Measurements from ENCODE around the gene ANTXRL. TPM values are rescaled to one million over a fixed set of nuclear protein-coding genes. Genes with fewer than 3 reads are reported as not detected.

The ANTXRL gene
- total RNA-seq, 1 experiment from 2014 or later: not detected

- Histone ChIP-seq H3K79me2 (ENCODE audit: low read length) (no peaks in the 10 kb centered on the region), H3K36me3 (ENCODE audit: low read depth, low read length) (no peaks in the 10 kb centered on the region), H4K20me1 (ENCODE audit: low read length) (no peaks in the 10 kb centered on the region), H2AFZ (ENCODE audit: low read length) (no peak overlapping the region), H3K4me2 (ENCODE audit: low read length) (no peak overlapping the region), H3K9ac (ENCODE audit: low read length) (no peak overlapping the region), H3K9me3 (ENCODE audit: low read length) (no peaks in the 10 kb centered on the region), H3K27me3 (ENCODE audit: low read length) (no peaks in the 10 kb centered on the region), H3K27ac (ENCODE audit: low read length) (no peak overlapping the region), H3F3A (ENCODE audit: low read length, unreplicated experiment) (no peaks in the 10 kb centered on the region), H3K9me2 (replicated peaks; ENCODE audit: low read length) (no peaks in the 10 kb centered on the region), H3K4me1 (ENCODE audit: insufficient read depth, low read length) (no peaks in the 10 kb centered on the region), H3K4me3 (ENCODE audit: low read length) (no peak overlapping the region)
- intact Hi-C loops (cut with micrococcal nuclease): no loop called here
- ChIA-PET CTCF (no interaction called here), POLR2A (ENCODE audit: unreplicated experiment) (no interaction called here)
- ATAC-seq (no peak), DNase-seq (no peak)
- TF ChIP-seq, protein P1, sequence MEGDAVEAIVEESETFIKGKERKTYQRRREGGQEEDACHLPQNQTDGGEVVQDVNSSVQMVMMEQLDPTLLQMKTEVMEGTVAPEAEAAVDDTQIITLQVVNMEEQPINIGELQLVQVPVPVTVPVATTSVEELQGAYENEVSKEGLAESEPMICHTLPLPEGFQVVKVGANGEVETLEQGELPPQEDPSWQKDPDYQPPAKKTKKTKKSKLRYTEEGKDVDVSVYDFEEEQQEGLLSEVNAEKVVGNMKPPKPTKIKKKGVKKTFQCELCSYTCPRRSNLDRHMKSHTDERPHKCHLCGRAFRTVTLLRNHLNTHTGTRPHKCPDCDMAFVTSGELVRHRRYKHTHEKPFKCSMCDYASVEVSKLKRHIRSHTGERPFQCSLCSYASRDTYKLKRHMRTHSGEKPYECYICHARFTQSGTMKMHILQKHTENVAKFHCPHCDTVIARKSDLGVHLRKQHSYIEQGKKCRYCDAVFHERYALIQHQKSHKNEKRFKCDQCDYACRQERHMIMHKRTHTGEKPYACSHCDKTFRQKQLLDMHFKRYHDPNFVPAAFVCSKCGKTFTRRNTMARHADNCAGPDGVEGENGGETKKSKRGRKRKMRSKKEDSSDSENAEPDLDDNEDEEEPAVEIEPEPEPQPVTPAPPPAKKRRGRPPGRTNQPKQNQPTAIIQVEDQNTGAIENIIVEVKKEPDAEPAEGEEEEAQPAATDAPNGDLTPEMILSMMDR (conservative IDR thresholded peaks at IDR 0.05; ENCODE audit: low read depth, low read length): no peak
- TF ChIP-seq EZH2phosphoT487 (IDR thresholded peaks at IDR 0.05; ENCODE audit: borderline replicate concordance, low read length) (no peak), EZH2 (IDR thresholded peaks at IDR 0.05; ENCODE audit: low read length, unreplicated experiment) (no peak)
- BruUV-seq (replicated peaks): no TSS peak
Measured at GRCh38 chr10:46250898-46251856, 35.6 kb upstream of the ANTXRL start.

DNA sequence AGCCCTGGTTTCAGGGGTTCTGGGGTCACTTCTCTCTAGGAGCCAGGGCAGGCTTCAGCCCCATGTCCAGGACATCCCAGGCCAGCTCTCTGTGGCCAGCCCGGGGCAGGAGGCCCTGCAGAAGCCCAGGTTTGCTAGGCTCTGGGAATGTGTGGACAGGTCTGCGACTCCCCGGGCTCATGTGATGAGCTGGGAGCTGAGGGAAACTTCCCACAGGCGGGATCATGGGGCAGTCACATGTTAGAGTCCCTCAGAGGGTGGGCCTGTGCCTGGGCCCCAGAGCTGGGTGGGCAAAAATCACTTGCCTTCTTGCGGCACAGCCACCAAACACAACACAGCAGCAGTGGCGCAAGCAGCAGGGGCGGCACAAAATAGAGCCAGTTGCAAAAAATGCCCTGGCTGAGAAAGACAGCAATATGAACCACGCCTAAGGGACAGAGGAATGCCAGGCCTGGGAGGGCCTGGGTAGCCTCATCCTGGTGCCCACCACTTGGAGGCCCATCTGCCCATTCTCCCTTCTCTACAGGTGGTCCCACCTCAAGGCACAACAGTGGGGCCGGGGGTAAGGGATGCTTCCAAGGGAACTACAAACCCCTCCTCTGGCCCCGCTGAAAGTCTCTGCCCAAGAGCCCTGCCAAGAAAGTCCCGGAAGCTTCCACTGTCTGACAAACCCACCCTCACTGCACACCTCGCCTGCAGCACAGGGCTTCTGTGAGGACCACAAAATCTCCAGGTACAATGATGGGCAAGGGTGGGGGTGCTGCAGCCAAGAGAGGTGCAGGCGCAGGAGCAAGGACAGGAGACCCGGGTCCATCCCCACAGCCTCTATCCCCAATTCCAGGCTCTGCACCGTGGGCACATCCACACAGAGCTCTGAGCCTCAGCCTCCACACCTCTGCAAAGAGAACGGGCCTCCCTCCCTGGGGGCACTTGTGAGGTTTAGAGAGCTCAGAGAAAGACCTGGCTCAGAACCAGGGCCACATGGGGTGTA lies 34.6 kb upstream of the ANTXRL start:
- Histone ChIP-seq H3K36me3 (ENCODE audit: low read depth, low read length) (no peaks in the 10 kb centered on the region), H3K9ac (ENCODE audit: low read length) (no peak overlapping the region), H3K79me2 (ENCODE audit: low read length) (no peaks in the 10 kb centered on the region), H3K4me1 (ENCODE audit: insufficient read depth, low read length) (no peaks in the 10 kb centered on the region), H3K9me2 (replicated peaks; ENCODE audit: low read length) (no peaks in the 10 kb centered on the region), H3F3A (ENCODE audit: low read length, unreplicated experiment) (no peaks in the 10 kb centered on the region), H3K27me3 (ENCODE audit: low read length) (no peaks in the 10 kb centered on the region), H3K4me3 (ENCODE audit: low read length) (no peak overlapping the region), H2AFZ (ENCODE audit: low read length) (no peak overlapping the region), H3K9me3 (ENCODE audit: low read length) (no peaks in the 10 kb centered on the region), H3K4me2 (ENCODE audit: low read length) (no peak overlapping the region), H3K27ac (ENCODE audit: low read length) (no peak overlapping the region), H4K20me1 (ENCODE audit: low read length) (no peaks in the 10 kb centered on the region)
- TF ChIP-seq, protein P1 (conservative IDR thresholded peaks at IDR 0.05; ENCODE audit: low read depth, low read length): no peak
- TF ChIP-seq EZH2phosphoT487 (IDR thresholded peaks at IDR 0.05; ENCODE audit: borderline replicate concordance, low read length) (no peak), EZH2 (IDR thresholded peaks at IDR 0.05; ENCODE audit: low read length, unreplicated experiment) (no peak)
- ATAC-seq (no peak), DNase-seq (no peak)
- BruUV-seq (replicated peaks): no TSS peak
- intact Hi-C loops (cut with micrococcal nuclease): no loop called here
- POLR2A ChIA-PET (ENCODE audit: unreplicated experiment): no interaction called here
- CTCF ChIA-PET: no interaction called here

Measured in PC-3 (cell line).